H1 (cell line): ENCODE results near the gene LURAP1L.

Experiments
- CTBP2 ChIP-seq: IDR thresholded peaks from 2 replicates; pipeline ENCODE4 v1.7.0; 2011; ENCODE audit warnings: borderline replicate concordance, mild to moderate bottlenecking, moderate library complexity, mixed read lengths, low read length; ENCODE audit not compliant: insufficient read depth, insufficient read length
- EP300 ChIP-seq, 2 experiments: IDR thresholded peaks; 1 replicate in 1 of 2; 2 replicates in 1 of 2; pipeline ENCODE4 v1.6.1; 2011 to 2012; ENCODE audit warnings: low read depth in 2 of 2, low read length in 2 of 2, mild to moderate bottlenecking in 2 of 2, borderline replicate concordance in 1 of 2, inconsistent platforms in 1 of 2, moderate library complexity in 1 of 2
- POLR2A ChIP-seq, 2 experiments: IDR thresholded peaks; 1 replicate in 1 of 2; 2 replicates in 1 of 2; pipeline ENCODE4 v1.6.1; 2011; ENCODE audit warnings: low read depth in 2 of 2, low read length in 2 of 2, mild to moderate bottlenecking in 2 of 2; ENCODE audit errors: control extremely low read depth in 1 of 2
- POLR2AphosphoS5 ChIP-seq: IDR thresholded peaks from 2 replicates; pipeline ENCODE4 v1.6.1; 2011; ENCODE audit warnings: low read depth, low read length
- SP1 ChIP-seq: IDR thresholded peaks from 2 replicates; pipeline ENCODE4 v1.6.1; 2011; ENCODE audit warnings: low read depth, low read length
- YY1 ChIP-seq: IDR thresholded peaks from 2 replicates; pipeline ENCODE4 v1.6.1; 2011; ENCODE audit warnings: low read depth, mild to moderate bottlenecking, low read length
- TF ChIP-seq, protein P1 (sequence below), 3 experiments: IDR thresholded peaks; 1 replicate in 2 of 3; 2 replicates in 1 of 3; pipeline versions ENCODE4 v1.5.1 to v1.6.1; 2011; ENCODE audit warnings: low read length in 3 of 3, mild to moderate bottlenecking in 3 of 3, inconsistent platforms in 2 of 3, low read depth in 1 of 3, moderate library complexity in 1 of 3; ENCODE audit not compliant: insufficient read depth in 1 of 3; ENCODE audit errors: control extremely low read depth in 1 of 3

DNA sequence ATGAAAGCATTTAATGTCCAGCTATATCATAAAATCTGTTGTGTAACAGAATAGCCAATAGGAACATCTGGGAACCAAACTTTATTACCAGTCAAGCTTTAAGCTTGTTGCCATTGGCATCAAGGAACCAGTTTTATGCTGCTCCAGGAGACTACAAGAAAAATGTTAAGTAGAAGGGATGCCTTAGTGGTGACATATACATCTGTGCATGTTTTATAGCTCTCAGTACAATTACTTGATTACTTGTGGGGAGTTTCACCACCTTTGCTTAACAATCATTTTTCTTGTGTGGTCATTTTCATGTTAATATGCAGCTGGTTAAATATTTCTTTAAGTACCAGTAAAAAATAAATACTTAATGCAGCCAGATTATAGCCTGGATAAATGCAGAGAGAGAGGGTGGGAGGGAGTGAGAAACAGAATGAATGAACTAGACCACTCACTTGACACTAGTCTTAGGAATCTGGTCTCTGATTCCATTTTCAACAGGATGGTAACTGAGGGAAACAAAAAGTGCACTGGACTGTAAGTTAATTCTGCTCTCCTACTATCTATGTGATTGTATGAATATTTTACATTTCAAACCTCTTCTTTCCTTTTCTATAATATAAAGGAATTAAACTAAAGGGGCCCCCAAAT is 35.7 kb upstream of the LURAP1L start:
- TF ChIP-seq, protein P1, sequence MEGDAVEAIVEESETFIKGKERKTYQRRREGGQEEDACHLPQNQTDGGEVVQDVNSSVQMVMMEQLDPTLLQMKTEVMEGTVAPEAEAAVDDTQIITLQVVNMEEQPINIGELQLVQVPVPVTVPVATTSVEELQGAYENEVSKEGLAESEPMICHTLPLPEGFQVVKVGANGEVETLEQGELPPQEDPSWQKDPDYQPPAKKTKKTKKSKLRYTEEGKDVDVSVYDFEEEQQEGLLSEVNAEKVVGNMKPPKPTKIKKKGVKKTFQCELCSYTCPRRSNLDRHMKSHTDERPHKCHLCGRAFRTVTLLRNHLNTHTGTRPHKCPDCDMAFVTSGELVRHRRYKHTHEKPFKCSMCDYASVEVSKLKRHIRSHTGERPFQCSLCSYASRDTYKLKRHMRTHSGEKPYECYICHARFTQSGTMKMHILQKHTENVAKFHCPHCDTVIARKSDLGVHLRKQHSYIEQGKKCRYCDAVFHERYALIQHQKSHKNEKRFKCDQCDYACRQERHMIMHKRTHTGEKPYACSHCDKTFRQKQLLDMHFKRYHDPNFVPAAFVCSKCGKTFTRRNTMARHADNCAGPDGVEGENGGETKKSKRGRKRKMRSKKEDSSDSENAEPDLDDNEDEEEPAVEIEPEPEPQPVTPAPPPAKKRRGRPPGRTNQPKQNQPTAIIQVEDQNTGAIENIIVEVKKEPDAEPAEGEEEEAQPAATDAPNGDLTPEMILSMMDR (IDR thresholded peaks at IDR 0.05; ENCODE audit: control extremely low read depth in 1 of 3, insufficient read depth in 1 of 3, low read depth in 1 of 3, low read length in 3 of 3), result no peak
- no peak for TF ChIP-seq SP1
- no peak for TF ChIP-seq POLR2A (IDR thresholded peaks at IDR 0.05; ENCODE audit: control extremely low read depth in 1 of 2, low read depth in 2 of 2, low read length in 2 of 2)
- TF ChIP-seq POLR2AphosphoS5, result no peak
- TF ChIP-seq YY1, result no peak
- TF ChIP-seq EP300 (IDR thresholded peaks at IDR 0.05; ENCODE audit: borderline replicate concordance in 1 of 2, low read depth in 2 of 2, low read length in 2 of 2), result no peak
- no peak for TF ChIP-seq CTBP2
